Measurements from ENCODE around the gene PIK3CG.
"Not testable (repeated sequence)": the region's sequence is repeated elsewhere in the genome, so short reads cannot be mapped to it uniquely, and the experiment has no call there.

PIK3CG gene

GRCh38 chr7:106865130-106866041, at the start of gene PIK3CG:
PIK3CG (plus strand) TSS chr7:106865282; CDS start chr7:106867562, 2,280 bp downstream.
- DNase-seq = peak; percentile 22

GRCh38 chr7:106817098-106817497, 48.0 kb upstream of the PIK3CG start:
- no peak for DNase-seq

GRCh38 chr7:106818736-106819135, 46.3 kb upstream of the PIK3CG start:
- DNase-seq = no peak

- no peak for DNase-seq
These were observed 45.5 kb upstream of the PIK3CG start for GRCh38 chr7:106819546-106819945.

GRCh38 chr7:106820321-106821217, 44.5 kb upstream of the PIK3CG start:
- DNase-seq = no peak

- no peak for DNase-seq
These were observed 41.5 kb upstream of the PIK3CG start for GRCh38 chr7:106823631-106824030.

- DNase-seq = no peak
These were observed 40.6 kb upstream of the PIK3CG start for GRCh38 chr7:106824458-106824857.

- no peak for DNase-seq
These were observed 37.5 kb upstream of the PIK3CG start for GRCh38 chr7:106827626-106828025.

GRCh38 chr7:106829496-106829895, 35.6 kb upstream of the PIK3CG start:
- DNase-seq = no peak

- not testable (repeated sequence) for DNase-seq
These were observed 34.2 kb upstream of the PIK3CG start for GRCh38 chr7:106830896-106831295.

GRCh38 chr7:106836816-106837215, 28.3 kb upstream of the PIK3CG start:
- DNase-seq = no peak

- no peak for DNase-seq
These were observed 25.6 kb upstream of the PIK3CG start for GRCh38 chr7:106839511-106839910.

GRCh38 chr7:106840342-106840741, 24.7 kb upstream of the PIK3CG start:
- no peak for DNase-seq

GRCh38 chr7:106841896-106842390, 23.1 kb upstream of the PIK3CG start:
- DNase-seq = no peak

GRCh38 chr7:106844279-106844997, 20.6 kb upstream of the PIK3CG start:
- no peak for DNase-seq

GRCh38 chr7:106848049-106848448, 17.0 kb upstream of the PIK3CG start:
- DNase-seq = no peak

- DNase-seq = no peak
These were observed 16.1 kb upstream of the PIK3CG start for GRCh38 chr7:106848851-106849442.

- DNase-seq = not testable (repeated sequence)
These were observed 13.4 kb upstream of the PIK3CG start for GRCh38 chr7:106851632-106852031.

- DNase-seq = no peak
These were observed 11.7 kb upstream of the PIK3CG start for GRCh38 chr7:106853250-106853908.

GRCh38 chr7:106855540-106856132, 9.4 kb upstream of the PIK3CG start:
- DNase-seq = no peak

Data from activated gamma-delta T cell treated with Interleukin-2 at 50 U/mL for 16 hours (primary cell).